GM23338 (cell line): Measurements from ENCODE around the gene CHRNA3.
"Not testable (repeated sequence)": the region's sequence is repeated elsewhere in the genome, so short reads cannot be mapped to it uniquely, and the experiment has no call there.

Source experiments
- CREB1 ChIP-seq: fragments of 250-450 bp; sonication (Bioruptor Pico); IDR thresholded peaks from 2 replicates; pipeline ENCODE4 v1.5.0; 2020; ENCODE audit warnings: low read depth, mild to moderate bottlenecking, moderate library complexity
- EZH2 ChIP-seq: fragments of 200-600 bp; sonication (generic); IDR thresholded peaks from one replicate; pipeline ENCODE4 v1.8.0; 2017; ENCODE audit warnings: antibody characterized with exemption, mild to moderate bottlenecking, low read depth; ENCODE audit not compliant: unreplicated experiment
- EZH2phosphoT487 ChIP-seq: fragments of 200-600 bp; sonication (generic); IDR thresholded peaks from one replicate; pipeline ENCODE4 v1.8.1; 2018; ENCODE audit warnings: antibody characterized with exemption; ENCODE audit not compliant: unreplicated experiment
- POLR2AphosphoS5 ChIP-seq: IDR thresholded peaks from 2 replicates; pipeline ENCODE4 v1.6.1; 2016; ENCODE audit warnings: antibody characterized with exemption, low read depth
- STAT1 ChIP-seq: IDR thresholded peaks from one replicate; pipeline ENCODE4 v1.6.1; 2016; ENCODE audit warnings: antibody characterized with exemption; ENCODE audit not compliant: unreplicated experiment
- ZNF114 ChIP-seq: fragments of 250-450 bp; sonication (Bioruptor Pico); IDR thresholded peaks from 2 replicates; pipeline ENCODE4 v1.5.0; 2020; ENCODE audit warnings: mild to moderate bottlenecking, moderate library complexity
- ZNF331 ChIP-seq: fragments of 250-450 bp; sonication (Bioruptor Pico); IDR thresholded peaks from 2 replicates; pipeline ENCODE4 v1.5.0; 2020; ENCODE audit warnings: low read depth, mild to moderate bottlenecking, moderate library complexity
- TF ChIP-seq, protein P1 (sequence below), 2 experiments: fragments of 200-600 bp in 1 of 2; sonication (generic) in 1 of 2; conservative IDR thresholded peaks; 2 replicates each; pipeline versions ENCODE4 v1.5.1 to v1.6.1; 2016 to 2017; ENCODE audit warnings: antibody characterized with exemption in 2 of 2, low read depth in 2 of 2, mild to moderate bottlenecking in 2 of 2, moderate library complexity in 1 of 2
- TF ChIP-seq, protein P2 (sequence below): IDR thresholded peaks from one replicate; pipeline ENCODE4 v1.6.1; 2018; ENCODE audit warnings: antibody characterized with exemption; ENCODE audit not compliant: unreplicated experiment

DNA sequence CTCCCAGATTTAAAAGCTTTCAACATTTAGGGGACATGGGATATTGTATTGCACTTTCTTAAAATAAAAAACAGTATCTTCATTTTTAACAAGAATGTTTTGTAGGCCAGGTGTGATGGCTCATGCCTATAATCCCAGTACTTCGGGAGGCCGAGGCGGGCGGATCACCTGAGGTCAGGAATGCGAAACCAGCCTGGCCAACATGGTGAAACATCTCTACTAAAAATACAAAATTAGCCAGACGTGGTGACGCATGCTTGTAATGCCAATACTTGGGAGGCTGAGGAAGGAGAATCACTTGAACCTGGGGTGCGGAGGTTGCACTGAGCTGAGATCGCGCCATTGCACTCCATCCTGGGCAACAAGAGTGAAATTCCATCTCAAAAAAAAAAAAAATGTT is 60.6 kb downstream of the CHRNA3 start:
- TF ChIP-seq, protein P1, sequence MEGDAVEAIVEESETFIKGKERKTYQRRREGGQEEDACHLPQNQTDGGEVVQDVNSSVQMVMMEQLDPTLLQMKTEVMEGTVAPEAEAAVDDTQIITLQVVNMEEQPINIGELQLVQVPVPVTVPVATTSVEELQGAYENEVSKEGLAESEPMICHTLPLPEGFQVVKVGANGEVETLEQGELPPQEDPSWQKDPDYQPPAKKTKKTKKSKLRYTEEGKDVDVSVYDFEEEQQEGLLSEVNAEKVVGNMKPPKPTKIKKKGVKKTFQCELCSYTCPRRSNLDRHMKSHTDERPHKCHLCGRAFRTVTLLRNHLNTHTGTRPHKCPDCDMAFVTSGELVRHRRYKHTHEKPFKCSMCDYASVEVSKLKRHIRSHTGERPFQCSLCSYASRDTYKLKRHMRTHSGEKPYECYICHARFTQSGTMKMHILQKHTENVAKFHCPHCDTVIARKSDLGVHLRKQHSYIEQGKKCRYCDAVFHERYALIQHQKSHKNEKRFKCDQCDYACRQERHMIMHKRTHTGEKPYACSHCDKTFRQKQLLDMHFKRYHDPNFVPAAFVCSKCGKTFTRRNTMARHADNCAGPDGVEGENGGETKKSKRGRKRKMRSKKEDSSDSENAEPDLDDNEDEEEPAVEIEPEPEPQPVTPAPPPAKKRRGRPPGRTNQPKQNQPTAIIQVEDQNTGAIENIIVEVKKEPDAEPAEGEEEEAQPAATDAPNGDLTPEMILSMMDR (conservative IDR thresholded peaks at IDR 0.05; ENCODE audit: low read depth in 2 of 2) = not testable (repeated sequence)
- not testable (repeated sequence) for TF ChIP-seq EZH2; CREB1 (CRISPR knock-in tag); EZH2phosphoT487; ZNF331 (CRISPR knock-in tag); ZNF114 (CRISPR knock-in tag); POLR2AphosphoS5; STAT1
- TF ChIP-seq, protein P2, sequence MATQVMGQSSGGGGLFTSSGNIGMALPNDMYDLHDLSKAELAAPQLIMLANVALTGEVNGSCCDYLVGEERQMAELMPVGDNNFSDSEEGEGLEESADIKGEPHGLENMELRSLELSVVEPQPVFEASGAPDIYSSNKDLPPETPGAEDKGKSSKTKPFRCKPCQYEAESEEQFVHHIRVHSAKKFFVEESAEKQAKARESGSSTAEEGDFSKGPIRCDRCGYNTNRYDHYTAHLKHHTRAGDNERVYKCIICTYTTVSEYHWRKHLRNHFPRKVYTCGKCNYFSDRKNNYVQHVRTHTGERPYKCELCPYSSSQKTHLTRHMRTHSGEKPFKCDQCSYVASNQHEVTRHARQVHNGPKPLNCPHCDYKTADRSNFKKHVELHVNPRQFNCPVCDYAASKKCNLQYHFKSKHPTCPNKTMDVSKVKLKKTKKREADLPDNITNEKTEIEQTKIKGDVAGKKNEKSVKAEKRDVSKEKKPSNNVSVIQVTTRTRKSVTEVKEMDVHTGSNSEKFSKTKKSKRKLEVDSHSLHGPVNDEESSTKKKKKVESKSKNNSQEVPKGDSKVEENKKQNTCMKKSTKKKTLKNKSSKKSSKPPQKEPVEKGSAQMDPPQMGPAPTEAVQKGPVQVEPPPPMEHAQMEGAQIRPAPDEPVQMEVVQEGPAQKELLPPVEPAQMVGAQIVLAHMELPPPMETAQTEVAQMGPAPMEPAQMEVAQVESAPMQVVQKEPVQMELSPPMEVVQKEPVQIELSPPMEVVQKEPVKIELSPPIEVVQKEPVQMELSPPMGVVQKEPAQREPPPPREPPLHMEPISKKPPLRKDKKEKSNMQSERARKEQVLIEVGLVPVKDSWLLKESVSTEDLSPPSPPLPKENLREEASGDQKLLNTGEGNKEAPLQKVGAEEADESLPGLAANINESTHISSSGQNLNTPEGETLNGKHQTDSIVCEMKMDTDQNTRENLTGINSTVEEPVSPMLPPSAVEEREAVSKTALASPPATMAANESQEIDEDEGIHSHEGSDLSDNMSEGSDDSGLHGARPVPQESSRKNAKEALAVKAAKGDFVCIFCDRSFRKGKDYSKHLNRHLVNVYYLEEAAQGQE = not testable (repeated sequence)
